Stimulated activated CD4-positive, alpha-beta T cell treated with anti-CD3 and anti-CD28 coated beads, Interleukin-15, amount 100 ng/mL, for 24 hours (primary cell): Measurements from ENCODE around the gene PRICKLE1.
"Not testable (repeated sequence)": the region's sequence is repeated elsewhere in the genome, so short reads cannot be mapped to it uniquely, and the experiment has no call there.

Experiments
- DNase-seq: peaks from one replicate; pipeline ENCODE4 v3.0.0-alpha.2; 2020

PRICKLE1 gene

GRCh38 chr12:42552822-42553221, 36.7 kb downstream of the PRICKLE1 start:
- no peak for DNase-seq

- no peak for DNase-seq
Measured at GRCh38 chr12:42550800-42551199, 38.7 kb downstream of the PRICKLE1 start.

- no peak for DNase-seq
Measured at GRCh38 chr12:42546709-42547108, 42.8 kb downstream of the PRICKLE1 start.

- no peak for DNase-seq
Measured at GRCh38 chr12:42541965-42542364, 47.6 kb downstream of the PRICKLE1 start.

- DNase-seq: not testable (repeated sequence)
Measured at GRCh38 chr12:42541308-42541707, 48.2 kb downstream of the PRICKLE1 start.

GRCh38 chr12:42539696-42540095, 49.9 kb downstream of the PRICKLE1 start:
- DNase-seq: no peak

GRCh38 chr12:42538203-42538602, 51.3 kb downstream of the PRICKLE1 start:
- DNase-seq: no peak

GRCh38 chr12:42534184-42534838, 55.2 kb downstream of the PRICKLE1 start:
- DNase-seq: no peak

- DNase-seq: no peak
Measured at GRCh38 chr12:42530284-42530683, 59.3 kb downstream of the PRICKLE1 start.

GRCh38 chr12:42525444-42525843, 64.1 kb downstream of the PRICKLE1 start:
- no peak for DNase-seq

GRCh38 chr12:42524716-42525115, 64.8 kb downstream of the PRICKLE1 start:
- DNase-seq: no peak

- DNase-seq: no peak
Measured at GRCh38 chr12:42516573-42516972, 73.0 kb downstream of the PRICKLE1 start.

GRCh38 chr12:42511656-42512055, 77.9 kb downstream of the PRICKLE1 start:
- DNase-seq: no peak

- no peak for DNase-seq
Measured at GRCh38 chr12:42510823-42511222, 78.7 kb downstream of the PRICKLE1 start.

GRCh38 chr12:42508913-42509460, 80.6 kb downstream of the PRICKLE1 start:
- no peak for DNase-seq

- no peak for DNase-seq
Measured at GRCh38 chr12:42507565-42507964, 82.0 kb downstream of the PRICKLE1 start.

- no peak for DNase-seq
Measured at GRCh38 chr12:42507081-42507480, 82.5 kb downstream of the PRICKLE1 start.

- no peak for DNase-seq
Measured at GRCh38 chr12:42504049-42504448, 85.5 kb downstream of the PRICKLE1 start.

- no peak for DNase-seq
Measured at GRCh38 chr12:42502682-42503081, 86.9 kb downstream of the PRICKLE1 start.

- DNase-seq: no peak
Measured at GRCh38 chr12:42498549-42499247, 90.8 kb downstream of the PRICKLE1 start.

GRCh38 chr12:42496886-42497285, 92.7 kb downstream of the PRICKLE1 start:
- DNase-seq: no peak

- DNase-seq: no peak
Measured at GRCh38 chr12:42495244-42495643, 94.3 kb downstream of the PRICKLE1 start.

- DNase-seq: no peak
Measured at GRCh38 chr12:42492267-42492666, 97.3 kb downstream of the PRICKLE1 start.

- no peak for DNase-seq
Measured at GRCh38 chr12:42490261-42490842, 99.2 kb downstream of the PRICKLE1 start.
